HG03354 (cell line): ENCODE results near the gene TXNRD1.
A peak's percentile ranks its signal among the peaks of the same experiment; 100 is the strongest.
"Not testable (repeated sequence)": the region's sequence is repeated elsewhere in the genome, so short reads cannot be mapped to it uniquely, and the experiment has no call there.

ENCODE experiments used
- ATAC-seq: cut with Tn5 transposase; IDR thresholded peaks from one replicate; pipeline ENCODE4 v1.9.1; 2021; ENCODE audit warnings: mild to moderate bottlenecking; ENCODE audit not compliant: unreplicated experiment, poor library complexity, severe bottlenecking

TXNRD1 gene

GRCh38 chr12:104275689-104276088 lies 60.1 kb downstream of the TXNRD1 start:
- peak; percentile 59 for ATAC-seq

- peak; percentile 76 for ATAC-seq
Observed at GRCh38 chr12:104276273-104277131, 60.9 kb downstream of the TXNRD1 start.

DNA sequence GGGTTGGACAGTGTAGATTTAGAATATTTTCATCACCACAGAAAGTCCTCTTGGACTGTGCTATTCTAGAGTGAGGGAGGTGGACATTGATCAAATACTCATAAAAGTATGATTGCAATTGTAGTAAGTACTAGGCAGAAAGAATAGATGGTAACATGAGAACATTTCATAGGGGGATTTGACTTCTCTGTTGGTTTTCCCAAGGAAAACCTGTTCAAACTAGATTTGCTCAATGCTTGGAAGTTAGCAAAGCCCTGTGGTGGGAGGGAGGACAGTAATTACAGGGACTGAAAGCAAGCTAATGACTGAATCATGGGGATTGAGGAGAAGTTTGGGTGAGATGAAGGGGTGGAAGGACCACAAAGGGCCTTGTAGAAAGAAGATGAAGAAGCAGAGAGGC lies 63.6 kb downstream of the TXNRD1 start:
- ATAC-seq, result no peak

DNA sequence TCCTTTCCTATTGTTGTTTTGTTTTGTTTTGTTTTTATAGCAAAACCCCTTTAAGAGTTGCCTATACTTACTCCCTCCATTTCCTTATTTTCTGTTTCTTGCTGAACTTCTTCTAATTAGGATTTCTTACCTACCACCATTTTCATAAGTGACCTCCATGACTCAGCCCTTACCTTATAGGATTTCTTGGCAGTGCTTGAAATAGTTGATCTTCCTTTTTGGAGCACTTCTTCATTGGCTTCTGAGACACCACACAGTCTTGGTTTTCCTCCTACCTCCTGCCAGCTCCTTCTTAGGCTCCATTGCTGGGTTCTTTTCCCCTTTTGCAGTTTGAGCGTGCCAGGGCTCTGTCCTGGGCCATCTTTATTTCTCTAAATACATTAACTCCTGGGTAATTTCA lies 64.5 kb downstream of the TXNRD1 start:
- no peak for ATAC-seq

- ATAC-seq, result no peak
Observed at GRCh38 chr12:104280717-104281458, 65.3 kb downstream of the TXNRD1 start.

DNA sequence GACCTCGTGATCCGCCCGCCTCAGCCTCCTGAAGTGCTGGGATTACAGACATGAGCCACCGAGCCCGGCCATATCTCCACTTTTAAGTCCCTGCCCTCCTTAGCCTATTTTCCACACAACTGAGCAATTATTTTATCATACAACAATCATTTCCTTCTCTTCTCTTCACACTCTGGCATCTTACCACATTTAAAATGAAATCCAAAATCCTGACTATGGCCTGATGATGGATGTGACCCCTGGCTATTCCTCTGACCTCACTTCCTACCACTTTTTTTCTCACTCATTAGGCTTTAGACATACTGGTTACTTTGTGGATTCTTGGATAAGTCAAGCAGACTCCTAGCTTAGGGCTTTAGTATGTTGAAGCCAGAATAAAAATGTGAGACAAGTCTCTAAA lies 66.1 kb downstream of the TXNRD1 start:
- ATAC-seq, result no peak

- no peak for ATAC-seq
Observed at GRCh38 chr12:104282109-104282508, 66.5 kb downstream of the TXNRD1 start.

- no peak for ATAC-seq
Observed at GRCh38 chr12:104285740-104286515, 70.3 kb downstream of the TXNRD1 start.

GRCh38 chr12:104286516-104287482 lies 71.2 kb downstream of the TXNRD1 start:
- ATAC-seq, result peak; percentile 92

DNA sequence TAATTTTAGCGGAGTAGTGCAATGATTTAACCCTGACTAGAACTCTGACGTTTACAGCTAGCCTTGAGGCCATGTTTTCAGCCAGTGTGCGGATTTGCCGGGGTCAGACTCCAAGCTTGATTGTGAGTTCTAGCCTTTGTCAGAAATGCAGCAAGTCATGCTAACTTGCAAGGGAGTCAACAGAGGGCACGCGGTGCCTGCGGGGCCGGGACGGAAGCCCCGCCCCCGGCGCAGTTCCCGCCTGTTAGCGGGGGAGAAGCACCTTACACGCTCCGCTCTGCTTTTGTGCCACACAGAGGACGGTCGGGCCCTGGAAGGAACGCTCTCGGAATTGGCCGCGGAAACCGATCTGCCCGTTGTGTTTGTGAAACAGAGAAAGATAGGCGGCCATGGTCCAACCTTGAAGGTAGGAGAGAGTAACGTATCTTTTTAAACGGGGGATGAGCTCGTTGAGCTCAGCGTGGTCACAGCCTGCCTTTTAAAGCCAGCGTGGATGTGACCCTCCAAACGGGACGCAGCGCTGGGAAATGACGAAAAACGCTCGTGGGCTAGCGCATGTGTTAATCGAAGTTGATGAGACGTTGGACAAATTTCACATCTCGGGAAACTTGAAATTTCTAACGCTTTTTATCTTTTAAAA lies 73.2 kb downstream of the TXNRD1 start:
- ATAC-seq, result peak; percentile 63

DNA sequence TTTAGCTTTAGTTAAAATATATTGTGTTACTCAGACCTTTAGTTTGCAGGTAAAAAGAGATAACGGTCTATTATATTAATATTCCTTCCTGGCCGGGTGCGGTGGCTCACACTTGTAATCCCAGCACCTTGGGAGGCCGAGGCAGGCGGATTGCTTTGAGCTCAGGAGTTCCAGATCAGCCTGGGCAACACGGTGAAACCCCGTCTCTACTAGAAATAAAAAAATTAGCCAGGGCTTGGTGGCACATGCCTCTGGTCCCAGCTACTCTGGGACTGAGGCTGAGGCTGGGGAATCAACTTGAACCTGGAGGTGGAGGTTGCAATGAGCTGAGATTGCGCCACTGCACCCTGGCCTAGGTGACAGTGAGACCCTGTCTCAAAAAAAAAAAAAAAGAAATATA lies 74.7 kb downstream of the TXNRD1 start:
- no peak for ATAC-seq

- ATAC-seq, result no peak
Observed at GRCh38 chr12:104290855-104291254, 75.3 kb downstream of the TXNRD1 start.

- ATAC-seq, result no peak
Observed at GRCh38 chr12:104291867-104292524, 76.4 kb downstream of the TXNRD1 start.

- no peak for ATAC-seq
Observed at GRCh38 chr12:104292872-104293794, 77.6 kb downstream of the TXNRD1 start.

DNA sequence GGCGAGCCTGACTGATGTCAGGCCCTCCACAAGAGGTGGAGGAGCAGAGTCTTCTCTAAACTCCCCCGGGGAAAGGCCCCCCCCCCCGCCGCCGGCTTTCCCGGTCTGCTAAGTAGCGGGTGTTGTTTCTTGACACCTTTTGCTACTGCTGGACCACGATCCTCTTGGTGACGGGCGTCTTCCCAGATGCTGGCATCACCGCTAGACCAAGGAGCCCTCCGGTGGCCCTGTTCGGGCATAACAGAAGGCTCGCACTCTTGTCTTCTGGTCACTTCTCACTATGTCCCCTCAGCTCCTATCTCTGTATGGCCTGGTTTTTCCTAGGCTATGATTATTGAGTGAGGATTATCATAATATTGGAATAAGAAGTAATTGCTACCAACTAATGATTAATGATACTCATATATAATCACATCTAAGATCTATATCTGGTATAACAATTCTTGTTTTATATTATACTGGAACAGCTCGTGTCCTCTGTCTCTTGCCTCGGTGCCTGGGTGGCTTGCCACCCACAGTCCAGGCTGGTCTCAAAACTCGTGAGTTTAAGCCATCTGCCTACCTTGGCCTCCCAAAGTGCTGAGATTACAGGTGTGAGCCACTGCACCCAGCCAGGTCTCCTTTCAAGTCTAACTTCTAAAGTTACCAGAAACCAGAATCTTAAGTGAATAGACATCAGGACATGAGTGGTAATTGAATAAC lies 78.7 kb downstream of the TXNRD1 start:
- ATAC-seq, result not testable (repeated sequence)

GRCh38 chr12:104294927-104295668 lies 79.5 kb downstream of the TXNRD1 start:
- no peak for ATAC-seq
